NCI-H2196 (cell line): Measurements from ENCODE around the gene SH3GL1.
A peak's percentile ranks its signal among the peaks of the same experiment; 100 is the strongest.

Experiments
- DNase-seq: peaks from one replicate; lab custom pipeline; 2025; ENCODE audit not compliant: unreplicated experiment; lab: John Stamatoyannopoulos, UW

The SH3GL1 gene

GRCh38 chr19:4400135-4400936 is at the start of gene SH3GL1:
TSS of gene SH3GL1 (minus strand) at chr19:4400547. CDS start at chr19:4400368, 179 bp downstream.
- DNase-seq = peak; percentile 96

GRCh38 chr19:4449639-4450028 is 49.3 kb upstream of the SH3GL1 start:
- DNase-seq = no peak

GRCh38 chr19:4449022-4449638 is 48.8 kb upstream of the SH3GL1 start:
- no peak for DNase-seq

- DNase-seq = no peak
Measured at GRCh38 chr19:4448147-4448985, 48.0 kb upstream of the SH3GL1 start.

GRCh38 chr19:4447327-4448146 is 47.2 kb upstream of the SH3GL1 start:
- no peak for DNase-seq

- DNase-seq = no peak
Measured at GRCh38 chr19:4446704-4447200, 46.4 kb upstream of the SH3GL1 start.

- no peak for DNase-seq
Measured at GRCh38 chr19:4445963-4446703, 45.8 kb upstream of the SH3GL1 start.

GRCh38 chr19:4444765-4445741 is 44.7 kb upstream of the SH3GL1 start:
- DNase-seq = no peak

- no peak for DNase-seq
Measured at GRCh38 chr19:4443966-4444764, 43.8 kb upstream of the SH3GL1 start.

GRCh38 chr19:4443188-4443587 is 42.8 kb upstream of the SH3GL1 start:
- DNase-seq = no peak

- no peak for DNase-seq
Measured at GRCh38 chr19:4442819-4443146, 42.4 kb upstream of the SH3GL1 start.

- no peak for DNase-seq
Measured at GRCh38 chr19:4441994-4442818, 41.9 kb upstream of the SH3GL1 start.

- no peak for DNase-seq
Measured at GRCh38 chr19:4439243-4439642, 38.9 kb upstream of the SH3GL1 start.

GRCh38 chr19:4437103-4437502 is 36.8 kb upstream of the SH3GL1 start:
- no peak for DNase-seq

GRCh38 chr19:4436231-4436630 is 35.9 kb upstream of the SH3GL1 start:
- no peak for DNase-seq

GRCh38 chr19:4434391-4434790 is 34.0 kb upstream of the SH3GL1 start:
- no peak for DNase-seq

GRCh38 chr19:4432918-4433506 is 32.7 kb upstream of the SH3GL1 start:
- no peak for DNase-seq
